Measurements from ENCODE around the gene RNPS1. TPM values are rescaled to one million over a fixed set of nuclear protein-coding genes. Genes with fewer than 3 reads are reported as not detected.
A peak's percentile ranks its signal among the peaks of the same experiment; 100 is the strongest.

Gene RNPS1
- total RNA-seq, 2 donors from 2014 or later = 108 to 154 TPM

- intact Hi-C loops (cut with DNase I) = no loop called here
- DNase-seq = no peak
- no peak overlapping the region for H3K4me3 ChIP-seq
Measured at GRCh38 chr16:2237493-2238149, 30.3 kb downstream of the RNPS1 start.

DNA sequence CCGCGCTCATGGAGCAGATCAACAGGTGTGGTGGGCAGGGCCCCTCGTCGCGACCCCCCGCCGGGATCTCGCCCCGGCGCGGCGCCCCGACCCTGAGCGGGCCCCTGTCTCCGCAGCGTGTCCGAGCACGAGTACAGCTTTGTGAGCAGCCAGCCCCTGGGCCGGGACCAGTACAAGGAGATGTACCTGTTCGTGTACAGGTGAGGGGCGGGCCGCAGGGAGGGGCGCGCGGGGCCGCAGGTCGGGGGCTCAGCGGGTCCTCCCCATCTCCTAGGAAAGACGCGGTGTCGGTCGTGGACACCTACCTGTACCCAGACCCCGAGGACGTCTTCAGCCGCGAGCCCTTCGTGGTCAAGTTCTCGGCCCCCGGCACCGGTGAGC lies 30.8 kb downstream of the RNPS1 start:
- Histone ChIP-seq H3K9ac (ENCODE audit: low read depth in 2 of 2, low read length in 2 of 2) (no peak overlapping the region), H3K27me3 (peaks cover 26% of the 10 kb centered on the region), H3K9me3 (no peaks in the 10 kb centered on the region), H3K27ac (no peak overlapping the region), H3K4me3 (no peak overlapping the region), H3K4me1 (peaks cover 16% of the 10 kb centered on the region), H3K36me3 (peaks cover 21% of the 10 kb centered on the region)
- intact Hi-C loops (cut with DNase I) = no loop called here
- TF ChIP-seq CTCF (IDR thresholded peaks at IDR 0.05) = no peak
- DNase-seq = no peak

More at GRCh38 chr16:2237493-2238149, 30.3 kb downstream of the RNPS1 start:
- Histone ChIP-seq H3K9me3 (no peaks in the 10 kb centered on the region), H3K27me3 (peaks cover 26% of the 10 kb centered on the region), H3K4me1 (peaks cover 16% of the 10 kb centered on the region), H3K9ac (ENCODE audit: low read depth in 2 of 2, low read length in 2 of 2) (no peak overlapping the region), H3K27ac (no peak overlapping the region), H3K36me3 (peaks cover 18% of the 10 kb centered on the region)
- no peak for TF ChIP-seq CTCF (IDR thresholded peaks at IDR 0.05)

DNA sequence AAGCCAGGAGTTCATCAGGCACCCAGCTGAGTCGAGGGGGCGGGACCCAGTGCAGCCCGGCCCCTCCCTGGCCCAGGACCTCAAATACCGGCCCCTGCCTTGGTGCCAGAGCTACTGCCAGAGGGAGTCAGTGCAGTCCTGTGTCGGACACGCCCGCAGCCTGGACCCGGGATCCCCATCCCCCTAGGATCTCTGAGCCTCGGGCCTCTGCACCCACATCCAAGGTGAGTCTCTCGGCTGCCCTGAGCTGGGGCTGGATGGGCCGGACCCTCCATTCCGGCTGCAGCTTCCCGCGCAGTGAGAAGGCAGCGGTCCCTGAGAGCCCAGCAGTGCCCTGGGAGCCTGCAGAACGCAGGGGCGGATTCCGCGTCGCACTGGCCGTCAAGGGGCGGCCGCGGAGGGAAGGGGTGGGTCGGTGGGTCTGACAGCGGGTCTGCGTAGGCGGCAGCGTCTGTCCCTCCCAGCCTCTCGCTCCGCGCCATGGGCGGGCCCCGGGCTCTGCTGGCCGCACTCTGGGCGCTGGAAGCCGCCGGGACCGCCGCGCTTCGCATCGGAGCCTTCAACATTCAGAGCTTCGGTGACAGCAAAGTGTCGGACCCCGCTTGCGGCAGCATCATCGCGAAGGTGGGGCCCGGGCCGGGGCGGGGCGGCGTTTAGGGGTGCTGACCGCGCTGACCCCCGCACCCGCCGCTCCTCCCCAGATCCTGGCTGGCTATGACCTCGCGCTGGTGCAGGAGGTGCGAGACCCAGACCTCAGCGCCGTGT lies 31.4 kb downstream of the RNPS1 start, which contains the start of gene DNASE1L2:
TSS of gene DNASE1L2 (plus strand) at position 108 of the 765 bp plus-strand sequence. CDS start at position 481, 373 bp downstream.
- Histone ChIP-seq H3K27ac (no peak within 1 kb of the TSS), H3K4me3 (peak within 1 kb of the TSS; percentile 13), H3K9ac (ENCODE audit: low read depth in 2 of 2, low read length in 2 of 2) (no peak within 1 kb of the TSS), H3K36me3 (peaks cover 23% of the 10 kb centered on the region), H3K27me3 (peaks cover 26% of the 10 kb centered on the region), H3K4me1 (peaks cover 16% of the 10 kb centered on the region), H3K9me3 (no peaks in the 10 kb centered on the region)
- no peak for TF ChIP-seq CTCF (IDR thresholded peaks at IDR 0.05)
- peak; percentile 47 for DNase-seq
- intact Hi-C loops (cut with DNase I) = no loop called here

GRCh38 chr16:2235695-2236336 lies 32.1 kb downstream of the RNPS1 start:
- peaks cover 23% of the 10 kb centered on the region for H3K36me3 ChIP-seq

More at GRCh38 chr16:2235695-2236336, 32.1 kb downstream of the RNPS1 start:
- TF ChIP-seq CTCF (IDR thresholded peaks at IDR 0.05) = no peak
- no peak overlapping the region for H3K9ac ChIP-seq (ENCODE audit: low read depth in 2 of 2, low read length in 2 of 2)
- DNase-seq = no peak
- no peak overlapping the region for H3K27ac ChIP-seq
- no peak overlapping the region for H3K4me3 ChIP-seq
- no peaks in the 10 kb centered on the region for H3K9me3 ChIP-seq
- intact Hi-C loops (cut with DNase I) = no loop called here
- peaks cover 26% of the 10 kb centered on the region for H3K27me3 ChIP-seq
- peaks cover 16% of the 10 kb centered on the region for H3K4me1 ChIP-seq
